Measurements from ENCODE around the gene FAM184B. TPM values are rescaled to one million over a fixed set of nuclear protein-coding genes. Genes with fewer than 3 reads are reported as not detected.

The FAM184B gene
- total RNA-seq, 1 donor from 2014 or later: not detected

DNA sequence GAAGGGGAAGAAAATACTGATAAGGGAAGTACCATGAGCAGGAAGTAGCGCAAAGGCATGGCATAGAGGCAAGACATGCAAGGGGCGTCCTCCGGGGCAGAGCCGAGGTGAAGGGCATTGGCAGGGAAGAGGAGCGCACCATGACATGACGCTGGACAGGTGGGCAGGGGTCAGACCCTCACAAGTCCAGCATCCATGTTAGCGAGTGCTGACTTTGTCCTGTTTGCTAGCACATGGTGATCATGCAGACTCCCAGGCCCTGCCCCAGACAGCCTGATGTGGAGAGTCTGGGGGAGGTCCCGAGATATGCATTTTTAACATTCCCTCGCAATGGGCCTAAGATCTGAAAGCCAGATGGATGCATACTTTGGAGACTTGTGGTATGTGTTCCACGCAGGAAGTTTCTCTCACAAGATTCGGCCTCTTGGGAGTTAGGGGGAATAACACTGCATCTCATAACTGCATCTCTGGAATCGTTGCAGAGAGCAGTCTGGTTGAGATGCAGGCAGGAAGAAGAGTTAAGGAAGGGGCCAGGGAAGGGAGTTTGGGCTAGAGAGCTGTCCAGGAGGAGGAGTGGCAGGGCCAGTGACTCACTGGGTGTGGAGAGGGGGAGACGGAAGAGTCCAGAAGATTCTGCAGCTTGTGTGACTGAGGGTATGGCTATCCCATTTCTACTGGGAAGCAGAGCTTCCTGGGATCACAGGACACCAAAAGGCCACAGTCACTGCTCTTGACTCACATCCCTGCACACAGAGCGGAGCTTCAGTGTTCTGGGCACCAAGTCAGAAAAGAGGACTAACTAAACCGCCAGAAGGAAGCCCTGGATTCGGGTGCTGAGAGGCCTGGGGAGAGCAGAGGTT, 59.7 kb downstream of the FAM184B start:
- TF ChIP-seq, protein P1, sequence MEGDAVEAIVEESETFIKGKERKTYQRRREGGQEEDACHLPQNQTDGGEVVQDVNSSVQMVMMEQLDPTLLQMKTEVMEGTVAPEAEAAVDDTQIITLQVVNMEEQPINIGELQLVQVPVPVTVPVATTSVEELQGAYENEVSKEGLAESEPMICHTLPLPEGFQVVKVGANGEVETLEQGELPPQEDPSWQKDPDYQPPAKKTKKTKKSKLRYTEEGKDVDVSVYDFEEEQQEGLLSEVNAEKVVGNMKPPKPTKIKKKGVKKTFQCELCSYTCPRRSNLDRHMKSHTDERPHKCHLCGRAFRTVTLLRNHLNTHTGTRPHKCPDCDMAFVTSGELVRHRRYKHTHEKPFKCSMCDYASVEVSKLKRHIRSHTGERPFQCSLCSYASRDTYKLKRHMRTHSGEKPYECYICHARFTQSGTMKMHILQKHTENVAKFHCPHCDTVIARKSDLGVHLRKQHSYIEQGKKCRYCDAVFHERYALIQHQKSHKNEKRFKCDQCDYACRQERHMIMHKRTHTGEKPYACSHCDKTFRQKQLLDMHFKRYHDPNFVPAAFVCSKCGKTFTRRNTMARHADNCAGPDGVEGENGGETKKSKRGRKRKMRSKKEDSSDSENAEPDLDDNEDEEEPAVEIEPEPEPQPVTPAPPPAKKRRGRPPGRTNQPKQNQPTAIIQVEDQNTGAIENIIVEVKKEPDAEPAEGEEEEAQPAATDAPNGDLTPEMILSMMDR (IDR thresholded peaks at IDR 0.05): no peak
- TF ChIP-seq POLR2A (IDR thresholded peaks at IDR 0.05) (no peak), POLR2AphosphoS5 (IDR thresholded peaks at IDR 0.05; ENCODE audit: insufficient read depth in 1 of 2, low read depth in 1 of 2) (no peak)
- no peak overlapping the region for H3K4me3 ChIP-seq
- H3K27me3 ChIP-seq: no peaks in the 10 kb centered on the region
- H3K9me3 ChIP-seq: no peaks in the 10 kb centered on the region
- DNase-seq (ENCODE audit: extremely low spot score in 2 of 2): peak in 1 of 2 donors; percentile 84
- no peaks in the 10 kb centered on the region for H3K36me3 ChIP-seq
- no peak overlapping the region for H3K27ac ChIP-seq
- intact Hi-C loops (cut with DNase I): no loop called here
- no peaks in the 10 kb centered on the region for H3K4me1 ChIP-seq

DNA sequence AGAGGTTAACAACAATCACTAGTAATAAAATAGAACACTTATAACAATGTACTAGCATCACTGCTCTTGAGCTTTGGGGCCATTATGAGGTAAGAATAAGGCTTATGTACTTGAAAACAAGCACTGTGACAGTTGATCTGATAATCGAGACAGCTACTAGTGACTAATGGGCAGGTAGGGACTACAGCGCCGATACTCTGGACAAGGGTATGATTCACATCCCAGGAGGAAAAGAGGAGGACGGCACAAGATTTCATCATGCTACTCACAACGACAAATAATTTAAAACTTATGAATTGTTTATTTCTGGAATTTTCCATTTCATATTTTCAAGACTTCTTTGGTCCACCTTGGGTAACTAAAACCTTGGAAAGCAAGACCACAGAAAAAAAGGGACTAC, 62.3 kb downstream of the FAM184B start:
- no peak for DNase-seq (ENCODE audit: extremely low spot score in 2 of 2)
- intact Hi-C loops (cut with DNase I): no loop called here
- no peak overlapping the region for H3K27ac ChIP-seq
- H3K27me3 ChIP-seq: no peaks in the 10 kb centered on the region
- no peaks in the 10 kb centered on the region for H3K36me3 ChIP-seq
- no peaks in the 10 kb centered on the region for H3K4me1 ChIP-seq
- no peak for TF ChIP-seq POLR2A (IDR thresholded peaks at IDR 0.05)
- TF ChIP-seq, protein P1 (IDR thresholded peaks at IDR 0.05): no peak
- TF ChIP-seq POLR2AphosphoS5 (IDR thresholded peaks at IDR 0.05; ENCODE audit: insufficient read depth in 1 of 2, low read depth in 1 of 2): no peak
- H3K4me3 ChIP-seq: no peak overlapping the region
- H3K9me3 ChIP-seq: no peaks in the 10 kb centered on the region

DNA sequence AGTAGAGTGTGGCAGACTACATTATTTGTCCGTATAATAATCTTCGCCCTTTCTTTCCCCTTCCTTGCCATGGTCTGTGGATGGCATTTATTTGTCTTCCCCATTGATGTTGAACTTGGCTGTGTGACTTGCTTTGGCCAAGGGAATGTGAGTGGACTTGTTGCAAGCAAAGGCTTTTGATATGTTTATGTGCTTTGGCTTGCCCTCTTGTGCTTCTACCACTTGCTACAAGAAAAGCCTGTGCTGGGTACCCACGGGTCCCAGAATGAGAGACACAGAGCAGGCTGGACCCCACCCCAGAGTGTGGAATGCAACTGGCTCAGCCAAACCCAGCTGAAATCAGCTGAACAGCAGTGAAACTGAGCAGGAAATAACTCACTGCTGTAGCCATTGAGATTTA, 63.0 kb downstream of the FAM184B start:
- no peaks in the 10 kb centered on the region for H3K36me3 ChIP-seq
- TF ChIP-seq, protein P1 (IDR thresholded peaks at IDR 0.05): no peak
- TF ChIP-seq POLR2AphosphoS5 (IDR thresholded peaks at IDR 0.05; ENCODE audit: insufficient read depth in 1 of 2, low read depth in 1 of 2): no peak
- TF ChIP-seq POLR2A (IDR thresholded peaks at IDR 0.05): no peak
- H3K27ac ChIP-seq: no peak overlapping the region
- H3K9me3 ChIP-seq: no peaks in the 10 kb centered on the region
- peak in 1 of 2 donors; percentile 84 for DNase-seq (ENCODE audit: extremely low spot score in 2 of 2)
- no peaks in the 10 kb centered on the region for H3K4me1 ChIP-seq
- no peak overlapping the region for H3K4me3 ChIP-seq
- H3K27me3 ChIP-seq: no peaks in the 10 kb centered on the region
- intact Hi-C loops (cut with DNase I): no loop called here

DNA sequence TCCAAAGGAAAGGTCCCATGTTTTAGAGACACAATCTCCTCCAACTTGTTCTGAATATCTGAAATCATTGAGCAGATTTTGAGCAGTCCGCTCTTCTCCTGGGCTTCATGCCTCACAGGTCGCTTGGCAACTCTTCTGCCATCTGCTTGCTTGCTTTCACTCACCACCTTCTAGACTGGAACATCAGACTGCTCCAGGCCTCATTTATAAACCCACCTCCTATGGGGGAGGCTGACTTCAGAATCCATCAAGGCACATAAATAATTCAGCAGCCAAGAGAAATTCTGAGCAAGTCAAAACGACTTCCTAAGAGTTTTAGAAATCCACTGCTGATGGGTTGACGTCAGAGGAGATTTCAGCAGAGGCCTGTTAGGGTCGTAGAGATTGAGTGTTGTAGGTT, 64.1 kb downstream of the FAM184B start:
- Histone ChIP-seq H3K4me3 (no peak overlapping the region), H3K4me1 (no peaks in the 10 kb centered on the region), H3K9me3 (no peaks in the 10 kb centered on the region), H3K27ac (no peak overlapping the region), H3K36me3 (no peaks in the 10 kb centered on the region), H3K27me3 (no peaks in the 10 kb centered on the region)
- no peak for TF ChIP-seq POLR2AphosphoS5 (IDR thresholded peaks at IDR 0.05; ENCODE audit: insufficient read depth in 1 of 2, low read depth in 1 of 2)
- TF ChIP-seq, protein P1 (IDR thresholded peaks at IDR 0.05): no peak
- no peak for TF ChIP-seq POLR2A (IDR thresholded peaks at IDR 0.05)
- DNase-seq (ENCODE audit: extremely low spot score in 2 of 2): peak in 1 of 2 donors; percentile 58
- intact Hi-C loops (cut with DNase I): no loop called here

DNA sequence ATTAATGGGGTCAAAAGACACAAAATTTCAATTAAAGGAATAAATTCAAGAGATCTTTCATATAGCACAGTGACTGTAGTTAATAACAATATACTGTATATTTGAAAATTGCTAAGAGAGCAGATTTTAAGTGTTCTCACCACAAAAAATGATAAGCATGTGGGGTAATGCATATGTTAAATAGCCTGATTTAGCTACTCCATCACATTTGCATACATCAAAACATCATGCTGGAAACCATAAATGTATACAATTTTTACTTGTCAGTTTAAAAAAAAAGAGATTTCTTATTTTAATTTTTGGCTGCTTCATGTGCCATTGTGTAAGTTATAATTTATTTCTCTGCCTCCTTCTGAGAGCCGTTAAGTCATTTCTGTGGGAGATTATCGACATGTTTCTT, 65.9 kb downstream of the FAM184B start:
- Histone ChIP-seq H3K9me3 (no peaks in the 10 kb centered on the region), H3K36me3 (no peaks in the 10 kb centered on the region), H3K27me3 (no peaks in the 10 kb centered on the region), H3K4me3 (no peak overlapping the region), H3K4me1 (no peaks in the 10 kb centered on the region), H3K27ac (no peak overlapping the region)
- no peak for DNase-seq (ENCODE audit: extremely low spot score in 2 of 2)
- no peak for TF ChIP-seq POLR2AphosphoS5 (IDR thresholded peaks at IDR 0.05; ENCODE audit: insufficient read depth in 1 of 2, low read depth in 1 of 2)
- TF ChIP-seq, protein P1 (IDR thresholded peaks at IDR 0.05): no peak
- TF ChIP-seq POLR2A (IDR thresholded peaks at IDR 0.05): no peak
- intact Hi-C loops (cut with DNase I): no loop called here

Data from vagina (tissue), 2 donors.